Measurements from ENCODE around the gene CADM4.

GRCh38 chr19:43574424-43575155 is 65.1 kb downstream of the CADM4 start:
- TF ChIP-seq, protein P1, sequence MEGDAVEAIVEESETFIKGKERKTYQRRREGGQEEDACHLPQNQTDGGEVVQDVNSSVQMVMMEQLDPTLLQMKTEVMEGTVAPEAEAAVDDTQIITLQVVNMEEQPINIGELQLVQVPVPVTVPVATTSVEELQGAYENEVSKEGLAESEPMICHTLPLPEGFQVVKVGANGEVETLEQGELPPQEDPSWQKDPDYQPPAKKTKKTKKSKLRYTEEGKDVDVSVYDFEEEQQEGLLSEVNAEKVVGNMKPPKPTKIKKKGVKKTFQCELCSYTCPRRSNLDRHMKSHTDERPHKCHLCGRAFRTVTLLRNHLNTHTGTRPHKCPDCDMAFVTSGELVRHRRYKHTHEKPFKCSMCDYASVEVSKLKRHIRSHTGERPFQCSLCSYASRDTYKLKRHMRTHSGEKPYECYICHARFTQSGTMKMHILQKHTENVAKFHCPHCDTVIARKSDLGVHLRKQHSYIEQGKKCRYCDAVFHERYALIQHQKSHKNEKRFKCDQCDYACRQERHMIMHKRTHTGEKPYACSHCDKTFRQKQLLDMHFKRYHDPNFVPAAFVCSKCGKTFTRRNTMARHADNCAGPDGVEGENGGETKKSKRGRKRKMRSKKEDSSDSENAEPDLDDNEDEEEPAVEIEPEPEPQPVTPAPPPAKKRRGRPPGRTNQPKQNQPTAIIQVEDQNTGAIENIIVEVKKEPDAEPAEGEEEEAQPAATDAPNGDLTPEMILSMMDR (IDR thresholded peaks at IDR 0.05 in 8 of 11, conservative IDR thresholded peaks at IDR 0.05 in 3 of 11): no peak
- no peak for TF ChIP-seq POLR2AphosphoS5 (IDR thresholded peaks at IDR 0.05)
- no peak for TF ChIP-seq POLR2A (IDR thresholded peaks at IDR 0.05)
